Subcutaneous adipose tissue (tissue), 4 donors: Measurements from ENCODE around the gene GRM7. TPM values are rescaled to one million over a fixed set of nuclear protein-coding genes. Genes with fewer than 3 reads are reported as not detected.

Source experiments
- total RNA-seq, 4 donors: library from RNA; depleted of rRNA; stranded (reverse); fragments of >200 nt; gene quantifications; one replicate each; pipeline ENCODE4 v1.1.0, GENCODE V29; 2016
- TF ChIP-seq, protein P1 (sequence below): fragments of 450-650 bp; IDR thresholded peaks from one replicate; pipeline ENCODE4 v1.5.1; 2016; ENCODE audit warnings: low read depth, mild to moderate bottlenecking, control low read depth, antibody characterized with exemption, moderate library complexity

The GRM7 gene
- total RNA-seq, 4 donors from 2014 or later = 0.16 to 1.2 (median 0.90) TPM

DNA sequence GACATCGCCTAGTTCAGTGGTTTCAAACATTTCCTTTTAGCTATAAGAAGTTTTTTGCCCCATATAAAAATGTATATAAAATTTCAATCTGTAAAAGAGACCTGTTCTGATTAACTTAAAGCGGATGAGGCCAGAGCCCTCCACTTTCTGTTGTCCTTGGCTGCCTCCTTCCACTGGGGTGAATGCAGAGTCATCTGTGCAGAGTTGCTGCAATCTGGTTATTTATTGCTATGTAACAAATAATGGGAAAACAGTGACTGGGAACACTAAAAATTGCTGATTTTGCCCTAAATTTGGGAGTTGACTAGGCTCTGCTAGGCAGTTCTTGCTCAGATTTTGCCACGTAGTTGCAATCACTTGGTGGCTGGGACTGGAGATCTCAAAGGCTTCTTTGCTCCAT is 637.8 kb downstream of the GRM7 start:
- TF ChIP-seq, protein P1, sequence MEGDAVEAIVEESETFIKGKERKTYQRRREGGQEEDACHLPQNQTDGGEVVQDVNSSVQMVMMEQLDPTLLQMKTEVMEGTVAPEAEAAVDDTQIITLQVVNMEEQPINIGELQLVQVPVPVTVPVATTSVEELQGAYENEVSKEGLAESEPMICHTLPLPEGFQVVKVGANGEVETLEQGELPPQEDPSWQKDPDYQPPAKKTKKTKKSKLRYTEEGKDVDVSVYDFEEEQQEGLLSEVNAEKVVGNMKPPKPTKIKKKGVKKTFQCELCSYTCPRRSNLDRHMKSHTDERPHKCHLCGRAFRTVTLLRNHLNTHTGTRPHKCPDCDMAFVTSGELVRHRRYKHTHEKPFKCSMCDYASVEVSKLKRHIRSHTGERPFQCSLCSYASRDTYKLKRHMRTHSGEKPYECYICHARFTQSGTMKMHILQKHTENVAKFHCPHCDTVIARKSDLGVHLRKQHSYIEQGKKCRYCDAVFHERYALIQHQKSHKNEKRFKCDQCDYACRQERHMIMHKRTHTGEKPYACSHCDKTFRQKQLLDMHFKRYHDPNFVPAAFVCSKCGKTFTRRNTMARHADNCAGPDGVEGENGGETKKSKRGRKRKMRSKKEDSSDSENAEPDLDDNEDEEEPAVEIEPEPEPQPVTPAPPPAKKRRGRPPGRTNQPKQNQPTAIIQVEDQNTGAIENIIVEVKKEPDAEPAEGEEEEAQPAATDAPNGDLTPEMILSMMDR = no peak

DNA sequence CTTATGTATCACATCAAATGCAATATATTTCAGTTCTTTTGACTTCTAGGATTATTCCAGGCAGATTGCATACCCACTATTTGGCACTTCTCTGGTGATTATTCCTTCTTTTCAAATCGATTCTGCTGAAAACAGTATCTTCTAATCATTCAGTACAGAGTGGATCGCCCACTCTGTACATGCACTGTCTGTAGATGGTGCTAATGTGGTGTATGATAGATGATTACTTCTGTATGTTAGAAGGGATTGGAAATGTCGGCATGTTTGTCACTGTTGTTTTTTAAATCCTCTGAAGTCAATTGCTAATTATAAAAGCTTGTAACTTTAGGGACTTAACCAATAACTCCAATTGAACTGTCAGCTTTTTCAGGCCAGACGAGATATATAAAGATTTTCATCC is 642.5 kb downstream of the GRM7 start:
- TF ChIP-seq, protein P1 = no peak

DNA sequence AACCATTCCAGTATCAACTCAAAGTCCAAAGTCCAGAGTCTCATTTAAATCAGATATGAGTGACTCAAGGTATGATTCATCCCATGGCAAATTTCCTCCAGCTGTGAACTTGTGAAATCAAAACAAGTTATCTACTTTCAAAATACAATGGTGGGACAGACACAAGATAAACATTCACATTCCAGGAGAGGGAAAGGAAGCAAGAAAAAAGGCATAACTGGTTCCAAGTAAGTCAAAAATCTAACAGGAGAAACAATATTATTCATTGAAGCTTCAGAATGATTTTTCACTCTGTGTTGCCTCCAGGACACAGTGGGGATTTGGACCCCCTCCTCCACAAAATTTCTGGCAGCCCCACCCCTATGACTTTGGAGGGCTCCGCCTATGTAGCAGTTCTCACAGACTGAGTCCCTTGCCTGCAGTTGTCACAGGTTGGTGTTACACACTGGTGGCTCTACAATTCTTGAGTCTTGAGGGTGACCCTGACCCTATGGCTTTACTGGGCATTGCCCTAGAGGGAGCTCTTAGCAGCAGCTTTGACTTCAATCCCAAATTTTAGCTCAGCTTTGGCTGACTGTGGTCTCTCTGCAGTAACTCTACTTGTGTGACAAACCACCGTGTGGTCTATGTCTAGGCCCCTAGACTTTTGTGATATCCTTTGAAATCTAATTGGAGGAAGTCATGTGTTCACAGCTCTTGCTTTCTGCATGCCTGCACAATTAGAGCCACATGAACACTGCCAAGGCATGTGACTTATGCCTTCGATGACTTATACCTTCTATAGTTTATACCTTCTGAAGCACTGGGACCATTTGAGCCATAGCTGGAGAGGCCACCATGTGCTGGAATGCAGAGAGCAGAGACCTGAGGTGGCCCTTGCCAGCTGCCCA is 644.2 kb downstream of the GRM7 start:
- TF ChIP-seq, protein P1 = no peak

DNA sequence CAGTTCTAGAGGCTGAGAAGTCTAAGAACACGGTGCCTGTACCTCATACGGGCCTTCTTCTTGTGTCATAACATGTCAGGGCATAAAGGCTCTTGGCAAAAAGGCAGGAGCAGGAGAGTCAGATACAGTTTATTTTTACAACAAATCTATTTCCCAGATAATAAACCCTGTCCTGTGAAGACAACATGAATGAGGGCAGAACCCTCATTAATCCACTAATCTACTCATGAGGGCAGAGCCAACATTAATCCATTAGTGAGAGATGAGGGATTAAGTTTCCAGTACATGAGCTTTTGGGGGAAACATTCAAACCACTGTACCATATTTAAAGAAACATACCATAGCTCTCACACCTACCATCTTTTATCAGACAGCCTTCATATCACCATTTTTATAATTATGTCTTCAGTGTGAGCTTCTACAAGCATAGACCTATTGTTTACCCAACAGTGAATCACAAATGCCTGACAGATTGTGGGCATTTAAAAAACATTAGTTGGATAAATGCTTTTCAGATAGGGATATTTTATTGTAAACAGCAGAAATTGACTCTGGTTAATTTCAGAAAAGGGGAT is 645.8 kb downstream of the GRM7 start:
- TF ChIP-seq, protein P1 = no peak

GRCh38 chr3:7508821-7509220 is 647.9 kb downstream of the GRM7 start:
- TF ChIP-seq, protein P1 = no peak

GRCh38 chr3:7512048-7512447 is 651.1 kb downstream of the GRM7 start:
- TF ChIP-seq, protein P1 = no peak

DNA sequence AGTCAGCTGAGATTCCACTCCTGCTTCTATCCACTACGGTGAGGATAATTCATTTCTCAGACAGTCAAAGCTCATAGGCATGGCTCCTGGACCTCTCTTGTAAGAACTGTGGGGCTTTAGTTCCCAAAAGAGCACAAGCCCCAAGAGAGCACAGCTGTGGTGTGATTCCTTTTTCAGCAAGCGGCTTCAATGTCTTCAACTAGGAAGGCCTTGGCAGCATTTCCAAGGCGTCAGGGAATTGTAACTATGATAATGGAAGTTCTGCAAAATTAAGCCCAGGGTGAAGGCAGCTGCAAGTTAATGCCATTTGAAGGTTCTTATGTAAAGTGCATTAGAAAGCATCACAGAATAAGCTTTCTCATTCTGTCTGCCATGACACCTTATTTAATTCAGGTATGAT is 657.1 kb downstream of the GRM7 start:
- TF ChIP-seq, protein P1 = no peak
